Activated CD8-positive, alpha-beta memory T cell treated with anti-CD3 and anti-CD28 coated beads, Interleukin-2, amount 50 U/mL, for 4 hours (primary cell): ENCODE data around the gene LOC101059915.
"Not testable (repeated sequence)": the region's sequence is repeated elsewhere in the genome, so short reads cannot be mapped to it uniquely, and the experiment has no call there.

Source experiments
- DNase-seq: peaks from one replicate; pipeline ENCODE4 v3.0.0-alpha.2; 2020

The LOC101059915 gene

GRCh38 chrX:71676068-71676795 is 8.9 kb downstream of the LOC101059915 start:
- not testable (repeated sequence) for DNase-seq

DNA sequence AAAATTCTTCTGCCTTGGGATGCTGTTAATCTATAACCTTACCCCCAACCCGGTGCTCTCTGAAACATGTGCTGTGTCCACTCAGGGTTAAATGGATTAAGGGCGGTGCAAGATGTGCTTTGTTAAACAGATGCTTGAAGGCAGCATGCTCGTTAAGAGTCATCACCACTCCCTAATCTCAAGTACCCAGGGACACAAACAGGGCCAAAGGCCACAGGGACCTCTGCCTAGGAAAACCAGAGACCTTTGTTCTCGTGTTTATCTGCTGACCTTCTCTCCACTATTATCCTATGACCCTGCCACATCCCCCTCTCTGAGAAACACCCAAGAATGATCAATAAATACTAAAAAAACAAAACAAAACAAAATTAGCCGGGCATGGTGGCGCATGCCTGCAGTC is 9.8 kb downstream of the LOC101059915 start:
- not testable (repeated sequence) for DNase-seq

GRCh38 chrX:71679575-71680207 is 12.3 kb downstream of the LOC101059915 start:
- no peak for DNase-seq

GRCh38 chrX:71696641-71697465 is 29.5 kb downstream of the LOC101059915 start:
- not testable (repeated sequence) for DNase-seq

GRCh38 chrX:71697466-71698298 is 30.3 kb downstream of the LOC101059915 start:
- DNase-seq = not testable (repeated sequence)

- DNase-seq = not testable (repeated sequence)
These were observed 31.1 kb downstream of the LOC101059915 start for GRCh38 chrX:71698299-71699022.

DNA sequence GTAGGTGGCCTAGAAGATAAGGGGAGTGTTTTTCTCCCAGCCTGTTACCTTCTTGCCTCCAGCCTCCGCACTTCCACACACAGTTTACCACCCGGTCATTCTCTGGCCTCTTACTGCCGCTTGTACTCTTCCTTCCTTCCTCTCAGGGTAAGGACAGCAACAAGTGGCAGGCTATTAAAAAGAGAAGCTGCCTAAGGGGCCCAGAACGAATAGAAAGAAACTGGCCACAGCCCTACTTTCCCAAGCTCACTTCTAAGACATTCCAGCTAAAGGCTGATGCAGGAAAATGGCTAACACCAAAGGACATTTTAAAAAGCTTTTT is 31.6 kb downstream of the LOC101059915 start:
- DNase-seq = not testable (repeated sequence)

DNA sequence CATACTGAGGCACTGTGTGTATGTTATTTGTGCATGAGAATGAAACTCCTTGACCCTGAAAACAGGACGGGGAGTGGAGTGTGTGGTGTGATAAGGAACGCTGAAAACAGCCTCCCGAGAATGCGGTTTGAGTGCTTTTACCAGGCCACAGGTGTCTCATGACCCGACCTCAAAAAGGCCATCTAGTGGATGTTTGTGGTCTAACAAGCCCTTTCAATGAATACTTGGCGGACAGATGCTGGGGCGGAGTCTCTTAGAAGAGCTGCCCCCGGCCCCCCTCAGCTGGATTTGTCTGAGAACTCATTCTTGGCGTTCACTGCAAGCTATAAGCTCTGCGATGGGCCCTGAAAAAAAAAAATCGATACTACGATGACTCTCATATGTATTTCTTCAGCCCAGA is 35.5 kb downstream of the LOC101059915 start:
- not testable (repeated sequence) for DNase-seq

GRCh38 chrX:71714064-71714463 is 46.7 kb downstream of the LOC101059915 start:
- DNase-seq = not testable (repeated sequence)

- not testable (repeated sequence) for DNase-seq
These were observed 48.2 kb downstream of the LOC101059915 start for GRCh38 chrX:71715551-71715950.

DNA sequence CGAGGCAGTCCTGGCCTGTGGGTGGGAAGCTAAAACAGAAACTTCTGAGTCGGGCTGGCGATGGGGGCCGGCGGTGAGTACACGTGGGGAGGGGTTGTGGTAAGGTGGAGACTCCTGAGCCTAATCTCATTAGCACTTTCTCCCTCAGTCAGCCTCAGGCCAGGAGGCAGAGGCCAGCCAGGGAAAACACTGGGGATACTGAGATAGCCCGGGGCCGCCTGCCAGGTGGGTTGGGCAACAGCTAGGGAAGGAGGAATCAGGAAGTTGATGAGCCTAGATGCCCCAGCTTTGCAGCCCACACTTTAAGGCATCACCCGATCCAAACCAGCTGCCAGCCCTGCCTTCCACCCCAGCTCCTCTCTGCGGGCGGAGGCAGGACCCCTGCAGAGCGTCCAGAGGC is 49.0 kb downstream of the LOC101059915 start:
- not testable (repeated sequence) for DNase-seq

GRCh38 chrX:71718185-71718584 is 50.8 kb downstream of the LOC101059915 start, which contains the start of gene CXorf49:
TSS of gene CXorf49 (minus strand) at chrX:71718285. CDS start at chrX:71718151, 134 bp downstream.
- not testable (repeated sequence) for DNase-seq

- DNase-seq = not testable (repeated sequence)
These were observed 51.8 kb downstream of the LOC101059915 start for GRCh38 chrX:71719195-71719594.

GRCh38 chrX:71720289-71720886 is 53.0 kb downstream of the LOC101059915 start:
- not testable (repeated sequence) for DNase-seq
